SK-N-SH treated with all-trans-retinoic acid at 6 μM for 48 hours (cell line): ENCODE data around the gene CUBN.

Experiments used
- ATAC-seq: fragments of 200-7000 bp; cut with Tn5 transposase; 3 replicates; pipeline ENCODE4 v1.9.1; 2020; ENCODE audit warnings: mild to moderate bottlenecking, moderate library complexity
- ARNTL ChIP-seq: fragments of 450-650 bp; formaldehyde crosslinking; IDR thresholded peaks from 2 replicates; pipeline ENCODE4 v1.5.0; 2020; ENCODE audit warnings: low read depth, mild to moderate bottlenecking, moderate library complexity, borderline replicate concordance
- BACH2 ChIP-seq: fragments of 250-450 bp; sonication (Bioruptor Pico); IDR thresholded peaks from 2 replicates; pipeline ENCODE4 v1.9.0; 2021; ENCODE audit warnings: mild to moderate bottlenecking, borderline replicate concordance
- CSDC2 ChIP-seq: fragments of 250-450 bp; sonication (Bioruptor Pico); IDR thresholded peaks from 2 replicates; pipeline ENCODE4 v1.5.0; 2020; ENCODE audit warnings: mild to moderate bottlenecking, moderate library complexity
- CSRNP3 ChIP-seq: fragments of 250-450 bp; sonication (Bioruptor Pico); IDR thresholded peaks from 2 replicates; pipeline ENCODE4 v1.5.1; 2021; ENCODE audit warnings: mild to moderate bottlenecking, moderate library complexity
- ESRRG ChIP-seq: fragments of 250-450 bp; sonication (Bioruptor Pico); IDR thresholded peaks from 2 replicates; pipeline ENCODE4 v1.6.1; 2021; ENCODE audit warnings: mild to moderate bottlenecking
- GLIS3 ChIP-seq: fragments of 250-450 bp; sonication (Bioruptor Pico); IDR thresholded peaks from 2 replicates; pipeline ENCODE4 v1.5.0; 2020; ENCODE audit warnings: mild to moderate bottlenecking, moderate library complexity
- ISL1 ChIP-seq: fragments of 250-450 bp; sonication (Bioruptor Pico); IDR thresholded peaks from 2 replicates; pipeline ENCODE4 v2.1.2; 2022; ENCODE audit warnings: mild to moderate bottlenecking, moderate library complexity
- OSR1 ChIP-seq: fragments of 250-450 bp; sonication (Bioruptor Pico); IDR thresholded peaks from 2 replicates; pipeline ENCODE4 v1.8.0; 2022; ENCODE audit warnings: moderate library complexity, mild to moderate bottlenecking, inconsistent platforms
- PATZ1 ChIP-seq: fragments of 250-450 bp; sonication (Bioruptor Pico); IDR thresholded peaks from 2 replicates; pipeline ENCODE4 v1.8.0; 2020; ENCODE audit warnings: mild to moderate bottlenecking, moderate library complexity, borderline replicate concordance
- POU6F1 ChIP-seq: fragments of 250-450 bp; sonication (Bioruptor Pico); IDR thresholded peaks from 2 replicates; pipeline ENCODE4 v1.8.0; 2021; ENCODE audit warnings: low read depth, mild to moderate bottlenecking, moderate library complexity, borderline replicate concordance
- RARB ChIP-seq: fragments of 250-450 bp; sonication (Bioruptor Pico); IDR thresholded peaks from 2 replicates; pipeline ENCODE4 v1.8.0; 2021; ENCODE audit warnings: mild to moderate bottlenecking, moderate library complexity
- SNAI2 ChIP-seq: fragments of 250-450 bp; sonication (Bioruptor Pico); IDR thresholded peaks from 2 replicates; pipeline ENCODE4 v1.5.0; 2020; ENCODE audit warnings: mild to moderate bottlenecking, moderate library complexity
- TCF4 ChIP-seq: fragments of 250-450 bp; sonication (Bioruptor Pico); IDR thresholded peaks from 2 replicates; pipeline ENCODE4 v1.8.0; 2021; ENCODE audit warnings: mild to moderate bottlenecking, moderate library complexity, borderline replicate concordance
- TSHZ2 ChIP-seq: fragments of 250-450 bp; sonication (Bioruptor Pico); IDR thresholded peaks from 2 replicates; pipeline ENCODE4 v1.5.0; 2020; ENCODE audit warnings: mild to moderate bottlenecking, moderate library complexity
- ZC3H10 ChIP-seq: fragments of 250-450 bp; sonication (Bioruptor Pico); IDR thresholded peaks from 2 replicates; pipeline ENCODE4 v1.5.1; 2021; ENCODE audit warnings: mild to moderate bottlenecking, moderate library complexity
- ZFP3 ChIP-seq: fragments of 250-450 bp; sonication (Bioruptor Pico); IDR thresholded peaks from 2 replicates; pipeline ENCODE4 v1.5.0; 2020; ENCODE audit warnings: mild to moderate bottlenecking, moderate library complexity
- ZFP30 ChIP-seq: fragments of 450-650 bp; formaldehyde crosslinking; IDR thresholded peaks from 2 replicates; pipeline ENCODE4 v1.5.0; 2022; ENCODE audit warnings: mild to moderate bottlenecking, moderate library complexity
- ZNF565 ChIP-seq: fragments of 450-650 bp; formaldehyde crosslinking; conservative IDR thresholded peaks from 2 replicates; pipeline ENCODE4 v1.5.0; 2020; ENCODE audit warnings: low read depth, mild to moderate bottlenecking, moderate library complexity
- ZNF70 ChIP-seq: fragments of 450-650 bp; formaldehyde crosslinking; IDR thresholded peaks from 2 replicates; pipeline ENCODE4 v1.5.0; 2020; ENCODE audit warnings: mild to moderate bottlenecking, moderate library complexity
- ZNF8 ChIP-seq: fragments of 450-650 bp; formaldehyde crosslinking; IDR thresholded peaks from 2 replicates; pipeline ENCODE4 v1.5.0; 2020; ENCODE audit warnings: mild to moderate bottlenecking, moderate library complexity

CUBN gene

GRCh38 chr10:16814012-16814411 is 315.6 kb downstream of the CUBN start:
- no peak for TF ChIP-seq ZNF70
- TF ChIP-seq TCF4 (CRISPR knock-in tag) = no peak
- TF ChIP-seq ISL1 (CRISPR knock-in tag) = no peak
- no peak for TF ChIP-seq RARB (CRISPR knock-in tag)
- no peak for TF ChIP-seq GLIS3 (CRISPR knock-in tag)
- TF ChIP-seq ZNF565 = no peak
- TF ChIP-seq POU6F1 = no peak
- no peak for TF ChIP-seq OSR1 (CRISPR knock-in tag)
- no peak for TF ChIP-seq ZFP30 (CRISPR knock-in tag)
- no peak for TF ChIP-seq CSRNP3 (CRISPR knock-in tag)
- TF ChIP-seq ESRRG (CRISPR knock-in tag) = no peak
- no peak for TF ChIP-seq ARNTL (CRISPR knock-in tag)
- TF ChIP-seq ZFP3 (CRISPR knock-in tag) = no peak
- no peak for TF ChIP-seq SNAI2 (CRISPR knock-in tag)
- no peak for TF ChIP-seq PATZ1
- TF ChIP-seq TSHZ2 = no peak
- no peak for TF ChIP-seq CSDC2
- no peak for TF ChIP-seq ZC3H10 (CRISPR knock-in tag)
- TF ChIP-seq ZNF8 (CRISPR knock-in tag) = no peak
- ATAC-seq = no peak

- ATAC-seq = no peak
- TF ChIP-seq ARNTL (CRISPR knock-in tag) (no peak), ZNF8 (CRISPR knock-in tag) (no peak), TSHZ2 (no peak), ZFP30 (CRISPR knock-in tag) (no peak), POU6F1 (no peak), RARB (CRISPR knock-in tag) (no peak), PATZ1 (no peak), ZNF70 (no peak), BACH2 (CRISPR knock-in tag) (no peak), ZNF565 (no peak), CSDC2 (no peak)
Observed at GRCh38 chr10:16812676-16813075, 316.9 kb downstream of the CUBN start.
